ENCODE measurements around the gene CAMKK2.

CAMKK2 gene

GRCh38 chr12:121273364-121273896, 23.1 kb downstream of the CAMKK2 start:
- no peak overlapping the region for H3K4me3 ChIP-seq (ENCODE audit: low read depth, low read length)
- TF ChIP-seq POLR2A (IDR thresholded peaks at IDR 0.05; ENCODE audit: extremely low read depth, insufficient read length) (no peak), MYC (IDR thresholded peaks at IDR 0.05; ENCODE audit: low read depth, low read length) (no peak)
- TF ChIP-seq, protein P1, sequence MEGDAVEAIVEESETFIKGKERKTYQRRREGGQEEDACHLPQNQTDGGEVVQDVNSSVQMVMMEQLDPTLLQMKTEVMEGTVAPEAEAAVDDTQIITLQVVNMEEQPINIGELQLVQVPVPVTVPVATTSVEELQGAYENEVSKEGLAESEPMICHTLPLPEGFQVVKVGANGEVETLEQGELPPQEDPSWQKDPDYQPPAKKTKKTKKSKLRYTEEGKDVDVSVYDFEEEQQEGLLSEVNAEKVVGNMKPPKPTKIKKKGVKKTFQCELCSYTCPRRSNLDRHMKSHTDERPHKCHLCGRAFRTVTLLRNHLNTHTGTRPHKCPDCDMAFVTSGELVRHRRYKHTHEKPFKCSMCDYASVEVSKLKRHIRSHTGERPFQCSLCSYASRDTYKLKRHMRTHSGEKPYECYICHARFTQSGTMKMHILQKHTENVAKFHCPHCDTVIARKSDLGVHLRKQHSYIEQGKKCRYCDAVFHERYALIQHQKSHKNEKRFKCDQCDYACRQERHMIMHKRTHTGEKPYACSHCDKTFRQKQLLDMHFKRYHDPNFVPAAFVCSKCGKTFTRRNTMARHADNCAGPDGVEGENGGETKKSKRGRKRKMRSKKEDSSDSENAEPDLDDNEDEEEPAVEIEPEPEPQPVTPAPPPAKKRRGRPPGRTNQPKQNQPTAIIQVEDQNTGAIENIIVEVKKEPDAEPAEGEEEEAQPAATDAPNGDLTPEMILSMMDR (IDR thresholded peaks at IDR 0.05; ENCODE audit: low read depth, low read length): no peak
- TF ChIP-seq, protein P2, sequence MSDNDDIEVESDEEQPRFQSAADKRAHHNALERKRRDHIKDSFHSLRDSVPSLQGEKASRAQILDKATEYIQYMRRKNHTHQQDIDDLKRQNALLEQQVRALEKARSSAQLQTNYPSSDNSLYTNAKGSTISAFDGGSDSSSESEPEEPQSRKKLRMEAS (IDR thresholded peaks at IDR 0.05; ENCODE audit: low read depth, low read length): no peak
- DNase-seq (ENCODE audit: low read depth): no peak

GRCh38 chr12:121267822-121268221, 28.7 kb downstream of the CAMKK2 start:
- no peak overlapping the region for H3K4me3 ChIP-seq (ENCODE audit: low read depth, low read length)
- no peak for DNase-seq (ENCODE audit: low read depth)
- no peak for TF ChIP-seq POLR2A (IDR thresholded peaks at IDR 0.05; ENCODE audit: extremely low read depth, insufficient read length)

DNA sequence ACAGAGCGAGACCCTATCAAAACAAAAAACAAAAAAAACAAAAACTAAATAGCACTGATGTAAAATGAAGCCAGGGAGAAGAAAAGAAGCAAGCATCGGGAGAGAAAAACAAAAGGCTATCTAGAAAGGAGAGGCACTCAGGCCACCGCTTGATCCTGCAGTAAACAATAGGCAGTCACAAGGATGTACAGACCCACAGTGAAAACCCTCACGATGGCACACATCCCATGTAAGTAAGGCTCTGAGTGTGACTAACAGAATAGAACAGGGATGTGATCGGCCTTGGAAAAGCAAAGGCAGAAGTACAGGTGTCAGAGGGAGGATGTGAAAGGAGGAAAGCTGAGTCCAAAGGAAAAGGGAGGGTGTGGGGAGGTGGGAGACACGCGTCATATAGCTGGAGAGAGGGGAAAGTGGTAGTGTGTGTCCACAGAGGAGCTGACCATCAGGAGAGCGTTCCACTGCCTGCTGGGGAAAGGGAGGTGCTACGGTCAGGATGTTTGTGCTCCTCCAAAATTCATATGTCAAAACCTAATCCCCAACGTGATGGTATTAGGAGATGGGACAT, 31.5 kb downstream of the CAMKK2 start:
- no peak overlapping the region for H3K4me3 ChIP-seq (ENCODE audit: low read depth, low read length)
- TF ChIP-seq, protein P2 (IDR thresholded peaks at IDR 0.05; ENCODE audit: low read depth, low read length): no peak
- no peak for TF ChIP-seq MYC (IDR thresholded peaks at IDR 0.05; ENCODE audit: low read depth, low read length)
- no peak for TF ChIP-seq POLR2A (IDR thresholded peaks at IDR 0.05; ENCODE audit: extremely low read depth, insufficient read length)
- TF ChIP-seq, protein P1 (IDR thresholded peaks at IDR 0.05; ENCODE audit: low read depth, low read length): no peak
- DNase-seq (ENCODE audit: low read depth): no peak

- no peak for DNase-seq (ENCODE audit: low read depth)
- TF ChIP-seq, protein P2 (IDR thresholded peaks at IDR 0.05; ENCODE audit: low read depth, low read length): no peak
- TF ChIP-seq, protein P1 (IDR thresholded peaks at IDR 0.05; ENCODE audit: low read depth, low read length): no peak
- no peak for TF ChIP-seq MYC (IDR thresholded peaks at IDR 0.05; ENCODE audit: low read depth, low read length)
- H3K4me3 ChIP-seq (ENCODE audit: low read depth, low read length): no peak overlapping the region
Observed at GRCh38 chr12:121264135-121264534, 32.4 kb downstream of the CAMKK2 start.

DNA sequence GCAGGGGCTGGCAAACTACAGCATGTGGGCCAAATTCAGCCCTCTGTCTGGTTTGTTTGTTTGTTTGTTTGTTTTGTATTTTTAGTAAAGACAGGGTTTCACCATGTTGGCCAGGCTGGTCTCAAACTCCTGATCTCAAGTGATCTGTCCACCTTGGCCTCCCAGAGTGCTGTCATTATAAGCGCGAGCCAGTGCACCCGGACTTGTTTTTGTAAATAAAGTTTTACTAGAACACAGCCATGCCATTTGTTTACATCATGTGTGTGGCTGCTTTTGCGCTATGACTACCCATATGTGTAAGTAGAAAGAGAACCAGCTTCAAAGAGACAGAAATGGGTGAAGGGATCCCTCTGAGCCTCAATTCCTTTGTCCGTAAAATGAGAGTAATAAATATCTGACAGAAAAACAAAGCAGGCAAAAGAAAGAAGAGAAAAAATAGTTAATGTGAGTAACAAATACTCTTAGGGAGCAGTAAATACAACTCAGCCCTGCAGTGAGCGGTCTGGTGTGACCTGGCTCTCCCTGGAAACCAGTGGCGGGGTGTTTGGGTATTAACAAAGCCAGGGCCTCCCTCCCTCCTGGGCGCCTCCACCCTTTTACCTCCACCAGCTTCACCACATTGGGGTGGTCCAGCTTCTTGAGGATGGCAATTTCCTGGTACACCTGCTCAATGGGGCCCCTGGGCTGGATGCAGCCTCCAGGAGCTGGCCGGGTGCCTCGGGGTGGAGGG, 33.1 kb downstream of the CAMKK2 start:
- DNase-seq (ENCODE audit: low read depth): no peak
- no peak overlapping the region for H3K4me3 ChIP-seq (ENCODE audit: low read depth, low read length)
- TF ChIP-seq MYC (IDR thresholded peaks at IDR 0.05; ENCODE audit: low read depth, low read length): no peak
- TF ChIP-seq, protein P2 (IDR thresholded peaks at IDR 0.05; ENCODE audit: low read depth, low read length): no peak
- TF ChIP-seq, protein P1 (IDR thresholded peaks at IDR 0.05; ENCODE audit: low read depth, low read length): no peak

GRCh38 chr12:121261398-121261797, 35.1 kb downstream of the CAMKK2 start:
- TF ChIP-seq POLR2A (IDR thresholded peaks at IDR 0.05; ENCODE audit: extremely low read depth, insufficient read length): no peak
- TF ChIP-seq, protein P2 (IDR thresholded peaks at IDR 0.05; ENCODE audit: low read depth, low read length): no peak
- no peak for TF ChIP-seq MYC (IDR thresholded peaks at IDR 0.05; ENCODE audit: low read depth, low read length)
- TF ChIP-seq, protein P1 (IDR thresholded peaks at IDR 0.05; ENCODE audit: low read depth, low read length): no peak
- no peak for DNase-seq (ENCODE audit: low read depth)
- H3K4me3 ChIP-seq (ENCODE audit: low read depth, low read length): no peak overlapping the region

Data from NB4 (cell line).